ENCODE results near the gene LYPD6. TPM values are rescaled to one million over a fixed set of nuclear protein-coding genes. Genes with fewer than 3 reads are reported as not detected.
"Not testable (repeated sequence)": the region's sequence is repeated elsewhere in the genome, so short reads cannot be mapped to it uniquely, and the experiment has no call there.

LYPD6 gene
- polyA plus RNA-seq, 1 donor, result 5.4 TPM

GRCh38 chr2:149492923-149493322, 162.5 kb downstream of the LYPD6 start:
- 75% methylated on average over 2 of the region's 5 CpGs for WGBS (ENCODE audit: insufficient coverage, low lambda C conversion rate)
- Histone ChIP-seq H3K36me3 (ENCODE audit: control insufficient read depth, insufficient read depth, low read length) (no peaks in the 10 kb centered on the region), H3K27me3 (ENCODE audit: control insufficient read depth, insufficient read depth, low read length) (no peaks in the 10 kb centered on the region), H3K27ac (ENCODE audit: low read length) (no peak overlapping the region), H3K4me1 (ENCODE audit: control insufficient read depth, insufficient read depth, low read length) (no peaks in the 10 kb centered on the region), H3K4me3 (ENCODE audit: low read length) (no peak overlapping the region), H3K9me3 (ENCODE audit: control insufficient read depth, low read depth, low read length) (no peaks in the 10 kb centered on the region)
- no peak for DNase-seq

GRCh38 chr2:149499204-149499603, 168.8 kb downstream of the LYPD6 start:
- H3K4me1 ChIP-seq (ENCODE audit: control insufficient read depth, insufficient read depth, low read length); DNase-seq; H3K27me3 ChIP-seq (ENCODE audit: control insufficient read depth, insufficient read depth, low read length); H3K27ac ChIP-seq (ENCODE audit: low read length); H3K36me3 ChIP-seq (ENCODE audit: control insufficient read depth, insufficient read depth, low read length); H3K4me3 ChIP-seq (ENCODE audit: low read length); H3K9me3 ChIP-seq (ENCODE audit: control insufficient read depth, low read depth, low read length): not testable (repeated sequence)
- no CpG with 5 or more reads among the region's 1 CpG for WGBS (ENCODE audit: insufficient coverage, low lambda C conversion rate)

- WGBS (ENCODE audit: insufficient coverage, low lambda C conversion rate), result no CpG with 5 or more reads among the region's 8 CpGs
- H3K27ac ChIP-seq (ENCODE audit: low read length); H3K36me3 ChIP-seq (ENCODE audit: control insufficient read depth, insufficient read depth, low read length); H3K4me3 ChIP-seq (ENCODE audit: low read length); H3K4me1 ChIP-seq (ENCODE audit: control insufficient read depth, insufficient read depth, low read length); H3K27me3 ChIP-seq (ENCODE audit: control insufficient read depth, insufficient read depth, low read length); DNase-seq; H3K9me3 ChIP-seq (ENCODE audit: control insufficient read depth, low read depth, low read length): not testable (repeated sequence)
Observed at GRCh38 chr2:149506808-149507207, 176.4 kb downstream of the LYPD6 start.

GRCh38 chr2:149507974-149508373, 177.6 kb downstream of the LYPD6 start:
- WGBS (ENCODE audit: insufficient coverage, low lambda C conversion rate), result no CpG with 5 or more reads among the region's 2 CpGs

GRCh38 chr2:149513461-149513860, 183.1 kb downstream of the LYPD6 start:
- Histone ChIP-seq H3K4me1 (ENCODE audit: control insufficient read depth, insufficient read depth, low read length) (no peaks in the 10 kb centered on the region), H3K27me3 (ENCODE audit: control insufficient read depth, insufficient read depth, low read length) (no peaks in the 10 kb centered on the region), H3K36me3 (ENCODE audit: control insufficient read depth, insufficient read depth, low read length) (no peaks in the 10 kb centered on the region), H3K27ac (ENCODE audit: low read length) (no peak overlapping the region), H3K9me3 (ENCODE audit: control insufficient read depth, low read depth, low read length) (no peaks in the 10 kb centered on the region), H3K4me3 (ENCODE audit: low read length) (no peak overlapping the region)
- no peak for DNase-seq
- 29% methylated on average over 1 of the region's 1 CpG for WGBS (ENCODE audit: insufficient coverage, low lambda C conversion rate)

More at GRCh38 chr2:149507974-149508373, 177.6 kb downstream of the LYPD6 start:
- Histone ChIP-seq H3K4me3 (ENCODE audit: low read length) (no peak overlapping the region), H3K36me3 (ENCODE audit: control insufficient read depth, insufficient read depth, low read length) (no peaks in the 10 kb centered on the region), H3K27ac (ENCODE audit: low read length) (no peak overlapping the region), H3K9me3 (ENCODE audit: control insufficient read depth, low read depth, low read length) (no peaks in the 10 kb centered on the region), H3K4me1 (ENCODE audit: control insufficient read depth, insufficient read depth, low read length) (no peaks in the 10 kb centered on the region), H3K27me3 (ENCODE audit: control insufficient read depth, insufficient read depth, low read length) (no peaks in the 10 kb centered on the region)
- no peak for DNase-seq
